HK-2 (cell line): ENCODE measurements around the gene TBL1X.

Experiments used
- DNase-seq: peaks from one replicate; pipeline ENCODE4 v3.0.0-alpha.2; 2018; ENCODE audit not compliant: unreplicated experiment

TBL1X gene

GRCh38 chrX:9628779-9629493 is 164.1 kb downstream of the TBL1X start:
- no peak for DNase-seq

- no peak for DNase-seq
Measured at GRCh38 chrX:9634551-9634950, 169.7 kb downstream of the TBL1X start.

- DNase-seq = no peak
Measured at GRCh38 chrX:9635368-9635767, 170.5 kb downstream of the TBL1X start.

GRCh38 chrX:9635803-9636202 is 170.9 kb downstream of the TBL1X start:
- DNase-seq = no peak

- DNase-seq = no peak
Measured at GRCh38 chrX:9638871-9639270, 174.0 kb downstream of the TBL1X start.

- DNase-seq = no peak
Measured at GRCh38 chrX:9642270-9642995, 177.6 kb downstream of the TBL1X start.

GRCh38 chrX:9643807-9644206 is 178.9 kb downstream of the TBL1X start:
- DNase-seq = no peak

- peak; percentile 55 for DNase-seq
Measured at GRCh38 chrX:9644335-9644734, 179.5 kb downstream of the TBL1X start.

GRCh38 chrX:9646471-9647224 is 181.8 kb downstream of the TBL1X start:
- DNase-seq = no peak

GRCh38 chrX:9647431-9647830 is 182.6 kb downstream of the TBL1X start:
- DNase-seq = no peak

GRCh38 chrX:9650091-9650490 is 185.2 kb downstream of the TBL1X start:
- DNase-seq = no peak

GRCh38 chrX:9651737-9652136 is 186.9 kb downstream of the TBL1X start:
- no peak for DNase-seq

- DNase-seq = no peak
Measured at GRCh38 chrX:9654929-9655328, 190.1 kb downstream of the TBL1X start.

GRCh38 chrX:9656277-9656676 is 191.4 kb downstream of the TBL1X start:
- no peak for DNase-seq

GRCh38 chrX:9656871-9657270 is 192.0 kb downstream of the TBL1X start:
- DNase-seq = no peak

GRCh38 chrX:9657590-9658256 is 192.9 kb downstream of the TBL1X start:
- DNase-seq = no peak

GRCh38 chrX:9658409-9658808 is 193.6 kb downstream of the TBL1X start:
- DNase-seq = no peak

- DNase-seq = no peak
Measured at GRCh38 chrX:9659571-9660195, 194.8 kb downstream of the TBL1X start.

- DNase-seq = no peak
Measured at GRCh38 chrX:9662148-9662547, 197.3 kb downstream of the TBL1X start.

- no peak for DNase-seq
Measured at GRCh38 chrX:9663216-9663615, 198.4 kb downstream of the TBL1X start.

GRCh38 chrX:9664224-9664623 is 199.4 kb downstream of the TBL1X start:
- no peak for DNase-seq

GRCh38 chrX:9665113-9665512 is 200.3 kb downstream of the TBL1X start:
- DNase-seq = no peak
